Mammary microvascular endothelial cell (primary cell): ENCODE results near the gene CHST8. TPM values are rescaled to one million over a fixed set of nuclear protein-coding genes. Genes with fewer than 3 reads are reported as not detected.

Experiments
- total RNA-seq: library from RNA; depleted of rRNA; stranded (reverse); fragments of >200 nt; gene quantifications from 2 replicates; pipeline ENCODE4 v1.2.3, GENCODE V29; 2015

The CHST8 gene
- 0.05 and 0.33 TPM in 2 replicates for total RNA-seq

GRCh38 chr19:33621811-33622504 is at the start of gene CHST8:
CHST8 (plus strand) TSS chr19:33621953; CDS start chr19:33689262, 67,309 bp downstream.

DNA sequence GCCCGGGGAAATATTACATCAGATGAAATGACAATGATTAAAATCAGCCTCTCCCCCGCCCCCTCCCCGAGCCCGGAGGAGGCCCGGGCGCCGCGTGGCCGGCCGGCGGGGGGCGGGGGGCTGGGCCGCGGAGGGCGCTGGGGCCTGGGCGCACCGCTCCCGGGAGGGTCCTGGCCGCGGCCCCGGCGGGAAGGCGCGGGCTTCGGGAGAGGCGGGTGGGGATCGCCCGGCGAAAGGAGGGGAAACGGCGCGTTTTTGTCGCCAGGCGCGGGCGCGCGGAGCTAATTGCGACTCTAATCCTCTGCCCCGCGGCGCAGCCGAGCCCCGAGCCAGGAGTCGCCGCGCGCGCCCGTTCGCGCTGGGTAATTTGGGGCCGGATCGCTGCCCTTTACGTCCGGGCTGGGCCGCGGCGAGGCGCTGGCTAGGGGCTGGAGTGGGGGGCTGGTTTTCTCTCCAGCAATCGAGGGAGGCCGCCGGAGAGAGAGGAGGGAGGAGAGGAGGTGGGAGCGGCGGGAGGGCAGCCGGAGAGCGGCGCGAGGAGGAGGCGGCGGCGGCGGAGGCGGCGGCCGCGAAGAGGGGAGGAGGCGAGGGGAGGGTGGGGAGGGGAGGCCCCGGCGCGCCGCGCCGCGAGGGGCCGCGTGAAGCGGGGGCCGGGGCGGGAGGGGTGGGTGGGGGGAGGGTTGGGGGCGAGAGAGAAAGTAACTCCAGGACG is 174.6 kb downstream of the CHST8 start, which contains the start of gene KCTD15:
Gene KCTD15, plus strand, starts transcription at position 707 of the 712 bp plus-strand sequence. CDS start 3,585 bp downstream, outside the sequence.

Other genes with a start within 250 kb of the CHST8 start
- gene CEBPG, start 248.2 kb upstream of the CHST8 start, total RNA-seq, result 25.3 and 29.2 TPM in 2 replicates
- 114 and 137 TPM in 2 replicates for gene PEPD, start 100.2 kb upstream of the CHST8 start, total RNA-seq
- gene KCTD15, start 174.9 kb downstream of the CHST8 start, total RNA-seq, result 51.0 and 54.4 TPM in 2 replicates